Lung (tissue), 12 donors: ENCODE data around the gene RXFP1. TPM values are rescaled to one million over a fixed set of nuclear protein-coding genes. Genes with fewer than 3 reads are reported as not detected.

ENCODE experiments used
- ATAC-seq: fragments of 200-7000 bp; cut with Tn5 transposase; one replicate; pipeline ENCODE4 v1.9.1; 2020; ENCODE audit warnings: moderate number of reproducible peaks; ENCODE audit not compliant: insufficient read depth, low FRiP score
- DNase-seq, 3 donors: peaks; one replicate each; pipeline ENCODE4 v3.0.0-alpha.2; 2013 to 2017
- H3K27ac ChIP-seq, 2 donors: one replicate each; pipeline ENCODE4 v1.5.1; 2013; ENCODE audit warnings: mild to moderate bottlenecking in 2 of 2, moderate library complexity in 2 of 2, control low read depth in 1 of 2, inconsistent platforms in 1 of 2, low read depth in 1 of 2, low read length in 1 of 2
- H3K27me3 ChIP-seq, 3 donors: one replicate each; pipeline ENCODE4 v1.5.1; 2013; ENCODE audit warnings: low read length in 2 of 3; ENCODE audit not compliant: control insufficient read depth in 3 of 3, insufficient read depth in 3 of 3
- H3K36me3 ChIP-seq, 4 donors: one replicate each; pipeline ENCODE4 v1.5.1; 2013; ENCODE audit warnings: low read length in 4 of 4, mild to moderate bottlenecking in 1 of 4, moderate library complexity in 1 of 4; ENCODE audit not compliant: control insufficient read depth in 4 of 4, insufficient read depth in 4 of 4
- H3K4me1 ChIP-seq, 5 donors: one replicate each; pipeline ENCODE4 v1.5.1; 2013; ENCODE audit warnings: low read length in 5 of 5, mild to moderate bottlenecking in 2 of 5, moderate library complexity in 1 of 5; ENCODE audit not compliant: control insufficient read depth in 5 of 5, insufficient read depth in 5 of 5
- H3K4me3 ChIP-seq: one replicate; pipeline ENCODE4 v1.5.1; 2013; ENCODE audit warnings: mild to moderate bottlenecking, control low read depth, moderate library complexity
- H3K9ac ChIP-seq, 2 donors: one replicate each; pipeline ENCODE4 v1.5.1; 2013; ENCODE audit warnings: low read length in 2 of 2, control low read depth in 1 of 2; ENCODE audit not compliant: insufficient read depth in 1 of 2
- H3K9me3 ChIP-seq, 4 donors: one replicate each; pipeline ENCODE4 v1.5.1; 2013; ENCODE audit warnings: low read length in 3 of 4, mild to moderate bottlenecking in 1 of 4, moderate library complexity in 1 of 4; ENCODE audit not compliant: control insufficient read depth in 4 of 4, insufficient read depth in 3 of 4
- WGBS, 2 donors: extraction: QIAGEN DNeasy Blood & Tissue Kit; methylation state at CpG; one replicate each; pipeline ENCODE4 v1.1.7; 2013; 5-methylcytosine and 5-hydroxymethylcytosine counted together
- polyA plus RNA-seq, 2 donors: library from polyadenylated mRNA; stranded (reverse); fragments of 200-250 nt; gene quantifications; one replicate each; pipeline ENCODE4 v1.2.1, GENCODE V29; 2013
- total RNA-seq, 2 donors: library from RNA; depleted of rRNA in 1 of 2; stranded (reverse); fragments of >200 nt in 1 of 2; gene quantifications; one replicate each; pipeline ENCODE4 v1.2.1, GENCODE V29; 2014 to 2021
- TF ChIP-seq, protein P1 (sequence below): IDR thresholded peaks from 2 replicates; pipeline ENCODE4 v1.5.1; 2012; ENCODE audit warnings: mild to moderate bottlenecking; ENCODE audit errors: control extremely low read depth, extremely low read depth
- donor health status: control.
- donor health status: control.
- donor health status: Bipolar disorder and iron deficiency.
- donor health status: healthy.
- donor health status: DM: yes; HTN: yes; CAD: no.

Gene RXFP1
- total and polyA plus RNA-seq, 4 donors, result 1.5 to 10.7 (median 2.6) TPM

DNA sequence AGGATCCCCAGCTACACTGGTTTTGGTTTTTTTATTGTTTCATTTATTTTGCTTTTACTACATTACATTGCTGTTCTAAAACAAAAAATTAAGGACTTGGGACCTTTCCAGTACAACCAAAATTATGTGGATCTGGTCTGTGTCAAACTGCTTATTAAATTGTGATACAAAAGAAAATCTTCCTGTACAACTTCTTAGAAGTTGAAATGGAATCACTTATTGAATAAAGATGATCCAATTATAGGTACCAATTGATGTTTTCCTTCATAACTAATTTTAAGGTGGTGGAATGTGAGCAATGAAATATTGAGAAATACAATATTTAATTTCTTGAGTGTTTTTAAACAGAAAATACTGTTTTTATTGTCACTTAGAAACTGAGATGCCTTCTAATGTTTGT lies 82.7 kb downstream of the RXFP1 start:
- no peak overlapping the region for H3K27ac ChIP-seq
- no peak overlapping the region for H3K9ac ChIP-seq
- no peaks in the 10 kb centered on the region for H3K4me1 ChIP-seq
- H3K27me3 ChIP-seq, result no peaks in the 10 kb centered on the region
- TF ChIP-seq, protein P1, sequence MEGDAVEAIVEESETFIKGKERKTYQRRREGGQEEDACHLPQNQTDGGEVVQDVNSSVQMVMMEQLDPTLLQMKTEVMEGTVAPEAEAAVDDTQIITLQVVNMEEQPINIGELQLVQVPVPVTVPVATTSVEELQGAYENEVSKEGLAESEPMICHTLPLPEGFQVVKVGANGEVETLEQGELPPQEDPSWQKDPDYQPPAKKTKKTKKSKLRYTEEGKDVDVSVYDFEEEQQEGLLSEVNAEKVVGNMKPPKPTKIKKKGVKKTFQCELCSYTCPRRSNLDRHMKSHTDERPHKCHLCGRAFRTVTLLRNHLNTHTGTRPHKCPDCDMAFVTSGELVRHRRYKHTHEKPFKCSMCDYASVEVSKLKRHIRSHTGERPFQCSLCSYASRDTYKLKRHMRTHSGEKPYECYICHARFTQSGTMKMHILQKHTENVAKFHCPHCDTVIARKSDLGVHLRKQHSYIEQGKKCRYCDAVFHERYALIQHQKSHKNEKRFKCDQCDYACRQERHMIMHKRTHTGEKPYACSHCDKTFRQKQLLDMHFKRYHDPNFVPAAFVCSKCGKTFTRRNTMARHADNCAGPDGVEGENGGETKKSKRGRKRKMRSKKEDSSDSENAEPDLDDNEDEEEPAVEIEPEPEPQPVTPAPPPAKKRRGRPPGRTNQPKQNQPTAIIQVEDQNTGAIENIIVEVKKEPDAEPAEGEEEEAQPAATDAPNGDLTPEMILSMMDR, result no peak
- H3K36me3 ChIP-seq, result no peaks in the 10 kb centered on the region
- DNase-seq, result no peak
- no peak overlapping the region for H3K4me3 ChIP-seq
- no peak for ATAC-seq
- no peaks in the 10 kb centered on the region for H3K9me3 ChIP-seq

DNA sequence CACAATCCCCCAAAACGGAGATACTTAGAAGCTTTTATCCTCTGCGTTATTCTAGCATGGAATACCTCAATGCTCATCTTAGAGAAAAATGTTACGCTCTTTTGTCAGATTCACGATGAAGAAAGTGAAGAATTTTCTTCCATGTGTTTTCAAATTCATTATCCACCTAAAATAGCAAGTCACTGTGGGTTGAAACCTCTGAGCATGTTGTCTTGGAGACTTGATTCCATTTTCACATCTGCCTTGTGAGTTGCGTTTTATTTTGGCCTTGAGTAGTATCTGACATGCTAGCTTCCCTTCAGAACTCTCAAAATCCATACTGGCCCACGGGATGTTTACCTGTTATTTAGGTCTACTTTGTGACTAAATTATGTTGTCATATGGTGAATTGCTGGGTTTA lies 83.7 kb downstream of the RXFP1 start:
- DNase-seq (no peak), ATAC-seq (no peak)
- H3K9ac ChIP-seq, result no peak overlapping the region
- no peaks in the 10 kb centered on the region for H3K27me3 ChIP-seq
- TF ChIP-seq, protein P1, result no peak
- no peaks in the 10 kb centered on the region for H3K4me1 ChIP-seq
- no peaks in the 10 kb centered on the region for H3K9me3 ChIP-seq
- no peak overlapping the region for H3K4me3 ChIP-seq
- 66 to 78% methylated on average over 6 of the region's 6 CpGs for WGBS, 2 donors
- H3K27ac ChIP-seq, result no peak overlapping the region
- no peaks in the 10 kb centered on the region for H3K36me3 ChIP-seq

DNA sequence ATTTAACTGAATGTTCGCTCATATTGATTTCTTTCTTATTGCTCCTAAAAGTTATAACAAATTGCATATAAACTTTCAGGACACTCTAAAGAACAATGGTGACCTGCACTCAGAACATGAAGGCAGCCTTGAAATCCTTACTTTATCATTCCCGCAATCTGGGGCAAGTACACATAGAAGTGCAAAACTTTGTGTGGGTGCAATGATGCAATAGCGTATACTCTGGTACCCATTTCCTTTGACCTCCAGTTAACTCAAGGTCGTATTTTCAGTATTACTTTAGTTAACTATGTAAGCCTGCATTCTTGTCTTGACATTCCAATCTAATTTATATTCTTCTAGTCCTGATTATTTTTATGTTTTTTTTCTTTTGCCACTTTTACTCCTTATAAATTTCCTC lies 85.3 kb downstream of the RXFP1 start:
- ATAC-seq (no peak), DNase-seq (no peak)
- Histone ChIP-seq H3K27me3 (no peaks in the 10 kb centered on the region), H3K36me3 (no peaks in the 10 kb centered on the region), H3K9me3 (no peaks in the 10 kb centered on the region), H3K4me1 (no peaks in the 10 kb centered on the region), H3K4me3 (no peak overlapping the region), H3K9ac (no peak overlapping the region), H3K27ac (no peak overlapping the region)
- 80 to 92% methylated on average over 4 of the region's 4 CpGs for WGBS, 2 donors
- TF ChIP-seq, protein P1, result no peak

DNA sequence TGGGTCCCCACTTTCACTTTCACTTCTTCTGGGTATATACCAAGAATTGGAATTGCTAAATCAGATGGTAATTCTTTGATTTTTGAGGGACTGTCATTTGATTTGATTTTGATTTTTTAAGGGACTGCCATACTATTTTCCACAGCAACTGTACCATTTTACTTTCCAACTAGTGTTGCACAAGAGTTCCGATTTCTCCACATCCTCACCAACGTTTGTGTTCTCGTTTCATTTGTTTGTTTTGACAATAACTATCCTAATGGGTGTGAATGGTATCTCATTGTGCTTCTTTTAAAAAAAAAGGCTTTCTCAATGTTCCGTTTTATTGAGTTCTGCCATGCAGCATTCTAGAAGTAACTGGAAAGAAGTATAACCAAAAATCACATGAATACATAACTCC lies 87.4 kb downstream of the RXFP1 start:
- 43 to 70% methylated on average over 4 of the region's 4 CpGs for WGBS, 2 donors
- Histone ChIP-seq H3K4me1 (no peaks in the 10 kb centered on the region), H3K27ac (no peak overlapping the region), H3K9me3 (peaks cover 0 to 3% (median 0%) of the 10 kb centered on the region in 4 donors), H3K9ac (no peak overlapping the region), H3K27me3 (no peaks in the 10 kb centered on the region), H3K4me3 (no peak overlapping the region), H3K36me3 (no peaks in the 10 kb centered on the region)
- ATAC-seq (no peak), DNase-seq (no peak)
- TF ChIP-seq, protein P1, result no peak
